GM21381 (cell line): Measurements from ENCODE around the gene MAP3K21.

Experiments
- ATAC-seq: cut with Tn5 transposase; IDR thresholded peaks from one replicate; pipeline ENCODE4 v1.9.1; 2021; ENCODE audit warnings: mild to moderate bottlenecking, moderate library complexity; ENCODE audit not compliant: unreplicated experiment

MAP3K21 gene

DNA sequence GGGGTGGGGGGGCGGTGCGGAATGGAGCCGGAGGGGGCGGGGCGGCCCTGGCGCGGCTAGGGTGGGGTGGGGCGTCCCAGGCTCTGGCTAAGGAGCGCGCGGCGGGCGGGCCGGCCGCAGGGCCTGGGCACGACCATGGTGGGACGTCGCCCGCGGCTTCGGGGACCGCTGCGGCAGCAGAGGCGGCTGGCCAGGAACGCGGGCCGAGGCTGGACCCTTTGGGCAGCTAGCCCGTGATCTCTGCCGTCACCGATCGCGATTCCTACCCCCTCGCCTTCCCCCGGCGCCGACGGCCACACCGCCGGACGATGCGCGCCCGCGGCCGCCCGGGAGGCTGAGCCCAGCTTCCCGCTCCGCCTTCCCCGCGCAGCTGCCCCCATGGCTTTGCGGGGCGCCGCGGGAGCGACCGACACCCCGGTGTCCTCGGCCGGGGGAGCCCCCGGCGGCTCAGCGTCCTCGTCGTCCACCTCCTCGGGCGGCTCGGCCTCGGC, at the start of gene MAP3K21:
TSS of gene MAP3K21 (plus strand) at position 74 of the 491 bp plus-strand sequence. CDS start at position 379, 305 bp downstream.
- peak; percentile 41 for ATAC-seq

DNA sequence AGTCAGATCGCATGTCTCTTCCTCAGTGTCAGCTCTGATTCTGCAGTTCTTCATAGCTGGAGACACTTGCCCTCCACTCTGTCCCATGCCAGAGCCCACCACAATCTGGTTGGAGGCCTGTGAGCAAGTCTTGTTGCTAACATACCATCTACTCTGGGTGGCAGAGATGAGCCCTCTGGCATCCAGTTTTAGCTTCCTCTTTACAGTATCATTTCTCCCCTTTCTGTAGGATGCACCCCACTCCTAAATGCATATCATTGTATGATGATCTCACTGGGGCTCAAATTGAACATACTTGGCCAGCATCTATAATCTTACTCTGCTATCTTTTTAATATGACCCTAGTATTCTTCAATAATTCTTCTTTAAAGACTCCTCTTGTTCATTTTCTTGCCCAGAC, 48.9 kb upstream of the MAP3K21 start:
- ATAC-seq: no peak

DNA sequence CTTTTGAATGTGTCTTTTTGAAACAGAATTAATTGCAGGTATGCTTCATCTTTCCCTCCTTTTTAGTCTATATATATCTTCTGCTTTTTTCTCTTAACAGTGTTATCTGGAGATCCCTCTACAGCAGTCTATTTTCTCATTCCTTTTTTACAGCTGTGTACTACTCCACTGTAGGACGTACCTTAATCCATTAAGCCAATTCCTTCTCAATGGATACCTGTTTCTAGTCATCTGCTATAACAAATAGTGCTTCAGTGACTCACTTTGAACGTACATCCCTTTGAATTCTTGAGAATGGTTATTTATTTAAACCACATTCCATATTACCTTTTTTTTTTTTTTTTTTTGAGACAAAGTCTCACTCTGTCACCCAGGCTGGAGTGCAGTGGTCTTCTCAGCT, 47.6 kb upstream of the MAP3K21 start:
- no peak for ATAC-seq

DNA sequence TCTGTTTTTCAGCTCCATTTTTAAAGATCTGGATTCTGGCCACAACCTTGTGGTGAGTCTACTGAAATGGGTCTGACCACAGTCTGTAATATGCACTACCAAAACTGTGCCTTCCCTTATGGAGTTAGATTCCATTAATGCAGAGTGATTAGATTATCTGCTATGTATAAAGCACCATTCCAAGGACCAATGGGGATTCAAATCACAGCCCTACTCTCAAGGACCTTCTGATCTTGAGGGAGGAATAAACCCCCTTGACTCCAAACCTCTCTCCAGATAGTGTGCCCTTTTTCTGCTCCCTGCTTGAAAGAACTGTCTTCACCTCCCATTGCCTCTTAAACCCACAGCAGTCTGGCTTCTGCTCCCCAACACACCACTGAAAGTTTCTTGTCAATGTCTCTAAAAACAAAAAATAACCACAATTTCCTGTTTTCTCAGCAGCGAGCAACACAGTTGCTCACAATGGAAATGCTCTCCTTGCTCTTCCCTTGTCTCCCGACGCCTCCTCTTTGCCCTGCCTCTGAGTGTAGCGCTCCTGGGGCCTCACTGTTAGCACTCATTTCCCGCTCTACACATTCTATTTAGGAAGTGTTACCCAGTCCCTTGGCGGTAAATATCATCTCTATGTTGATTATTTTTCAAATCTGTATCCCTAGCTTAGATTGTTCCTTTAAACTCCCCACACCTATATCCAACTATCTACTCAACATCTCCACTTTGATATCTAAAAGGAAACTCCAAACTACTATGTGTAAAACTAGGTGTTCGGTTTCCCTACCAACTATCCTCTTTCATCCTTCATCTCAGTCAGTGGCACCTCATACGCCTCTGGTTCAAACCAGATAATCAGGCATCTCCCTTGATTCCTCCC, 45.6 kb upstream of the MAP3K21 start:
- peak; percentile 89 for ATAC-seq

DNA sequence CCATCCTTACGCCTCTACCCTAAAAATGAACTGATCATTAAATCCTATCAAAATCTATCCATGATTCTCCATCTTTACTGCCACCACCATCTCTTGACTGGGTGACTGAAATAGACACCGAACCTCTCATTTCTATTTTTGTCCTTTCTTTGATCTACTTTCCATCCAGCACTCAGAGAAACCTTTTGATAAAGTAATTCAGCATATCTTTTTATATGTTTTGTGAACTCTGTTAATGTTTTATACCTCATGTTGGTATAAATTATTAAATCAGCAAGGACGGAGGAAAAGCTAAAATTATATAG, 45.0 kb upstream of the MAP3K21 start:
- ATAC-seq: no peak

DNA sequence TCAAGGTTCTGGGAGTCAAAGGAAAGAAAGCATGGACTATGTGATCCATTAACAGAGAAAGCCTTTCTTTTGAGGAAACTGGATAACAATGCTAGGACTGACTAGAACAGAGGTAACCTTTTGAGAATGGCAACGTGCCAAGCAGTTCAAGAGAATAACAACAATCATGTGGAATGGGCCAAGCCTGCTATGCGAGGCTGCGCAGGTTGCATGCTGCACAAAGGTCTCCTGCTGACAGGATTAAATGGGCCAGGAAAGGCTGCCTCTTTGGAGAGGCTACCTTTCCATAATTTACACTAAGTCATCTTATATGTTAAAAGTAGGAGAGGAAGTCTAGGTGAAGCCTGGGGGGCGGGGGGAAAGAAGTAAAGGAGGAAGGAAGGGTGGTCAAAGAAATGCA, 37.8 kb upstream of the MAP3K21 start:
- no peak for ATAC-seq

DNA sequence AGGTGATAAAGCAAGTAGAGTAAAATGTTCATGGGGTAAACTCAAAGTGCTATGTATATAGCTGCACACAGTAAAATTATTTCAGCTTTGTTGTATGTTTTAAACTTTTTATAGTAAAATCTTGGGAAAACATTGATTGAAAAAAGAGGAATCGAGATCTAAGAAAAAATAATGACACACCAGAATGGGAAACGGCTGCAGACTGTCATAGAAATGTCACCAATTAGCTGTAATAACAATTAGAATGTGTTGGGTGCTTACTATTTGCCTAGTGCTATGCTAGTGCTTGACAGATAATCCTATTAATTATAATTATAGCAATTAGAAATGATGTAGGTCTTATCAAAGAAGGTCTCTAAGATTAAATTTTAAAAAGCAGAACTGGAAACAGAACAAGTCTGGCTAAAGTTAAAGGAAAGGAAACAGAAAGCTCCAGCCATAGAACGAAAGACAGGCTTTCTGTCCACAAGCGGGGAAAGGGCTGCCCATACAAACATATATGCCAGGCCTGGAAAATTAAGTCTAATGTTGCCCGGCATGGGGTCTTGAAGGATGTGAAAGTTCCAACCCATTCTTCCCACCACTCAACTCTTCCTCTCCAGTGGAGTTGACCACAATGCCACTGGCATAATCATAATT, 37.0 kb upstream of the MAP3K21 start:
- no peak for ATAC-seq

DNA sequence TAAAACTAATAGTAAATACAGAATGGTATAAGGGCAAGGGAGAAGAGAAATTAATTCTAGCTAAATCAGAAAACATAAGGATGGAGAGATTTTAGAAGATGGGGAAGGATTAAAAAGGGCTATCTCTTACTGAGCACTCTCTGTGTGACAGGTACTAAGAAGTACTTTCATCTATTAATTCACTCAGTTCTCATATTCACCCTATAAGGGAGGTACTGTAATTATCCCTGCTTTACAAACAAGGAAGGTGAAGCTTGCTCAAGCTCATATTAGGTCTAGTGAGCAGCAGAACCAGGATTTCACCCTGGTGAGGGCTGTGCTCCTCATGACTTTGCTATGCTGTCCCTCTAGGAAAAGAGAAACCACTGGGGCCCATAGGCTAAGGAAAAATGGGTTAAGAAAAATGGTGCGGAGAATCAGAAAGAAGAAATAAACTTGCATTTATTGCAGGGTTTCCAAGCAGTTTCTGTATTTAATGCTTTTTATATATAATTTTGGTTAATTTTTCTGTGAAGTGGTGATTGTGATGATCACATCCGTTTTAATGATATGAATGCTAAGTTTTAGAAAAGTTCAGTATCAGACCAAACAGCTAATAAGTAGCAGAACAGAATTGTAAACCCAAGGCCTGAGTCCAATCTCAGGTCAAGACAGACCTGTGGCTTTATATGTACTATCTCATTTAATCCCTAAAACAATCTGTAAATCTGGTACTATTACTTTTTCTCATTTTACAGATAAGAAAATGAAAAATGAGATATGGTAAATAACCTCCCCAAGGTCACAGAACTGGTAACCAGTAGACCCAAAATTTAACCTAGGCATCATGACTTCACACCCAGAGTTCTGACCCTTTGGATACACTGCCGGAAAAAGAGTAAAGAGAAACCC, 33.7 kb upstream of the MAP3K21 start:
- ATAC-seq: no peak

DNA sequence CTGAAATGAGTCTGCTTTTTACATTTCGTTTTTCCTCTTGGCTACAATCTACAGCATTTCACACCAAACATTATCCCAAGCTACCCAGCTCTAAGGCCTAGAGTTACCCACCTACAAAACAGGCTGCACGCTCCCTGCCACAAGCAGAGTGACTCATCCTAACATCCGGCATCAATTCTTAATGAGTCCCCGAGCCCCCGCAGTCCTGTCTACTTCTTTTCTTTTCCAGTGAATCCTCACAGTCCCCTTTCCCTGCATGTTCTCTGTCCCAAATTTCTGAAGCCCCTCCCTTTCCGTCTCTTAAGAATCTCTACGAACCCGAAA, 32.6 kb upstream of the MAP3K21 start:
- ATAC-seq: peak; percentile 38

DNA sequence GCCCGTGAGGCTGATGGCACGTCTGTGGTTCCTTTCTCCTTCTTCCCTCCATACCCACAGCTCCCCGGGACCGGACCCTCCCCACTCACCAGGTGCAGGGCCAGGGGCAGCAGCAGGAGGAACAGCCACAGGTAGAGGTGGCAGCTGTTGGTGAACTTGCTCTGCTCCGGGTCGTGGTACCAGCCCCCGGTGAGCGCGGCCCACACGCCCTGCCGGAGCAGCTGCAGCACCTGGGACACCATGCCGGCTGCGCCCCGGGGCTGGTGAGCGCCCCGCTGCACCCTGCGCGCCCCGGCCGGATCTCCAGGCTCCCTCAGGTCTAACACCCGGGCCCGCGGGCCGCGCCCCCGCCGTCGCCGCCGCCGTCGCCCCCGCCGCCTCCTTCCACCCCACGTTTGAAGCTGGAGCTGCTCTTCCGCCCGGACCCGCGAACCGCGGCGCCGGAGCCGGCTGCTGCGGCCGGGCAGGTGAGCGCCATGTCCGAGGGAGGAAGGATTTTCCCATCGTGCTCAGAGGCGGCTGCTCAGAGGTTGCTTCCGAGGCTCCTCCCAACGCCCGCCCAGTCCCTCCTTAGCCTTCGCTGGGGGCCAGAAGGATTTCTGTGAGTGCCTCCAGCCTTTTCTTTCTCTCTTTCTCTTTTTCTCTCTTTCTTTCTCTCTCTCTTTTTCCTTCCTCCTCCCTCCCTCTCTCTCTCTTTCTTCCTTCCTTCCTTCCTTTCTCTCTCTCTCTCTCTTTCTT, 32.1 kb upstream of the MAP3K21 start, which contains the start of gene PCNX2:
TSS of gene PCNX2 (minus strand) at position 489 of the 738 bp plus-strand sequence. CDS start at position 242, 247 bp downstream.
- ATAC-seq: peak; percentile 95

DNA sequence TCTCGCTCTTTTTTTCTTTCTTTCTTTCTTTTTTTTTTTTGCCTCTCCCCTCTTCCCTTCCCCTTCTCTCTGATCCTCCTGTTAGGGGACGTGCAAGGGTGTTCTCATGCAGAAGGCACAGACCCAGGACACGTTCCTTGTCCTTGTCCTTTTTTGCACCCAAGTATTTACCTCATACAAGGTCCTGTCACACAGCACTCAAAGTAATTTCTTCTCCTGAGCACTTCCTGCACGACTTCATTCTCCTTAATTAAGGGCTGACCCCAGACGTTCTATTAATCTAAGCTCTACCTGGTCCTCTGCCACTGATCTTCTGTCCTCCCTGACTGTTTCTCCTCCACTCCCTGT, 31.6 kb upstream of the MAP3K21 start:
- ATAC-seq: no peak

DNA sequence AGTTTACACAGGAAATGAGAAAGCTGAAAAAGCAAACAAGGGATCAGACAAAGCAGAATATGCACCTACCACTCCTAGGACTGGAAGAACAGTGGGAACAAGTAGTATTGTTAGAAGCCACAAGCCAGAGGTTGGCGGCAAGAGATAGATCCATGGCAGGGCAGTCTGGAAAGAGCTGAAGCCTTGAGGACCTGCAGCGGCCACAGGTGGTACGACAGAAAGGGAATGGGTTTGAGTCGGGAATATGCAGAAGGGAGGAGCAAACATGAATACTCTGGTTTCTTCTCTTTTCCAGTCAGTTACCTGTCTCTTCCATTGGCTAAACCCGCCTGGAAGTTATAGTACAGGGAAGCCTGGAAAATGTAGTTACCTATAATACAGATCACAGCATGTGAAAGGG, 28.1 kb upstream of the MAP3K21 start:
- no peak for ATAC-seq

DNA sequence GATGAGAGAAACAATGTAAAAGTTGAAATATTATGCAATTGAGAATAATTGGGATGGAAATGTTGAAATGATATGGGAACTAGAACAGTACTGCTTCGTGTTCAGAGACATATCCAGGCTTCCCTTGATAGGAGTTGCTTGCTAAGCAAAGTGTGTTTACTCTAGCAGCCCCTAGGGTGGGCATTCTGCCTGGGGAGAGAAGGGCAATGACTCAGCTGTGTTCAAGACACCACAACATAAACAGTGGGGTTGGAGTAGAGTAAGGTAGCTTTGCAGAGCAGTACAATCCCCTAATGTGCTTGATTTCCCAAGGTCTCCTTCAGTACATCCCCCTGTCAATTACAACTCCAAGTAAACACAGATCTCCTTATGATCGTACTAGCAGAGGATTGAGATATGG, 27.2 kb upstream of the MAP3K21 start:
- ATAC-seq: no peak

DNA sequence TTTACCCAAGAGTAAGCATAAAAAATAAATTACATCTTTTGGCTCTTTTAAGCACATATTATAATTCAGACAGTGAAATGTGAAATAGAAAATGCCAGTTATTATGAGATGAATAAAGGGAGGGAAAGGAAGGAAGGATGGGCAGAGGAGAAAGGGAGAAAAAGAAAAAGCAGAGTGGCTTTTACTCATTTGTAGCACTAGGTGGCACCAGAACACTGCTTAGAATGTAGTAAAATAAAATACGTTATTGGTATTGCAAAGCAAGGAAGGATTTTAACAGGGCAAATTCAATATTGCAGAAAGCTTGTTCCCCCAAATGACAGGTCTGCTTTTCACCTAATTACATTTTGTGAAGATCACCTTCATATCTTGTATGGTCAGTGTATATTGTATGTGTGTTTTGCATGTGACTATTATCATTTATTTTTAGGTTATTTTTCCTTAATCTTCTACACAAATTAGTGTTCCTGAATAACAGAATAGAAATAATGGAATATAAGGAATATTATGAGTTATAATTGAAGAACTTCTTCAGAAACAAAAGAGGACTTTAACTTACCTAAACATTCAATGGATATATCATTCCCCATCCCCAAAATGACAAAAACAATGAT, 22.9 kb upstream of the MAP3K21 start:
- ATAC-seq: no peak

DNA sequence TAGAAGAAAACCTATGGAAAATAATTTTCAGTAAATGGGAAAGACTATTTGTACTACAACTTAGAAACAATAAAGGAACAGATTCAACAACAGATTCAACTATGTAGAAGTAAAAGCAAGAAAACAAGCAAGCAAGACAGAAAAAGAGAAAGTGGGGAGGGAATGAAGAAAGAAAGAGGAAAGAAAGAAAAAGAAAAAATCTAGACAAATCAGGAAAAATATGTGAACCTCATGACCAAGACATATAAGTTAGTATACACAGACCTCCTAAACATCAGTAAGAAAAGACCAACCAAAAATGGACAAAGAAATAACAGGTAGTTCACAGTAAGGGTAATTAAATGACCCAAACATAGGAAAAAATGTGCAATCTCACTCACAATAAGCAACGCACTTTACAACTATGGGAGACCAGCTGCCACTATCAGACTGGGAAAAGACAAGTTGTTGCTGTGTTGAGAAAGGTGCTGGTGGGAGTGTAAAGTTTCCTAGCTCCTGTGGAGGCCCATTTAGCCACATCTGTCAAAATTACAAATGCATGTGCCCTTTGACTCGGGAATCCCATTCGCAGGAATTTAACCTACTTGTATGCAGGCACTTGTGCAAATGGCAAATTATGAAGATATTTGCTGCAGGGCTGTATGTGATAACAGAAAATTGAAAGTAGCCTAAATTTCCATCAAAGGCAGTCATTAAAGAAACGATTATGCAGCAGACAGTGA, 13.9 kb upstream of the MAP3K21 start:
- no peak for ATAC-seq

DNA sequence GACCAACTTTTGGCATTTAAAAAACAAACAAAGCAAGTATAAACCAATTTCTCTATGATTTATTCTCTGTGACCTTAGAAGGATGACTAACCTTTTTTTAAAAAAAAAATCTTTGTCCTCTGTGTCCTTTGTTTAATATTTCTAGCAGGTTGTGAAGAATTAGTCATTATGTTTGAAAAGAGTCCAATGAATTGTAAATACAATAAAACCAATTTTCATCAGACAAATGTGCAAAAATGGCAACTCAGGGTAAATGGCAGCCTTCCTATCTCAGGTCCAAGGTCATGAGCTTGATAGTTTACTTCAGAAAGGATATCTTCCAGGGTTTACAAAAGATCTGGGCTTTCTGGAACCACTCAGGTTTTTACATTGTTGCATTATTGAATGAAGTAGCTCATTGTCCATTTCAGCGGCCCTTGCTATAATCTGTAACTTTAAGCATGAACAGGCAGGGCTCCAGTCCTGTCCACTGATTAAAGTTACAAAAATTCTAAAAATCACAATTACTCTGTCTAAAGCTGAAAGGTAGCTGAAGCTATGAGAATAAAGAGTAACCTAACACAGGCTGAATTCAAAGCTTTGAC, 11.7 kb upstream of the MAP3K21 start:
- ATAC-seq: no peak

DNA sequence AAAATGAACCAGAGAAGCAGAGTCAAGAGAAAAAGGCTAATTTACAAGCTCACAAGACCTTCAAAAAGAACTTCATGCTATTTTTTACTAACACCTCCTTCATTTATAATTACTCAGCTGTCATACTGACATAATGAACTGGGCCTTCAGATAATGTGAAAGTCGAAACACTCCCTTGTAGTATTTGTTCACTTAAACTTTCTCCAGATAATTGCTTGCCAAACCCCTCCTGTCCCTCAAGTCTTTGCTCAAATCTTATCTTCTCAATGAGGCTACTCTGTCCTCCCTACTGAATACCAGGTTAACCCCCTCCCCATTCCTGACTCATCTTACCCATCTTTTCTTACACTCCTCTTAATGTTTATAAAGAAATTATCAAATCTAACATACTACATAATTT, 11.1 kb upstream of the MAP3K21 start:
- ATAC-seq: no peak

DNA sequence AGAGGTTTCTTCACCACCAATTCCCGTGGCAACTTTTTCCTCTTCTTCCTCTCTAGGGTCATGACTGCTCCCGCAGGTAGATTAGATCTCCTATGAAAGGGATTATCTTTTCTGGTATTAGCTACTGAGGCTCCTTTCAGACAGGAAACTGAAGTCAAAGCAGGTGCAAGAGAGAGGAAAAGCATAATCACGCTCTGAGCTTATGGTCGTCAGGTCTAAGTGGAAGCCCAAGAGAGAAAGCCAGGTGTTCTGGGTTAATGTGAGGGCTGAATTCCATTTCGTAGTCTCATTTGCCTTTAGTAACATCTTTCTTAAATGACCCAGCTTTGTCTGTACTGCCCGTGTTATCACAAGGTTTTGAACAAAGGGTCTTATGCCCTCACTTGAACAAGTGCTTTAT, 8.3 kb upstream of the MAP3K21 start:
- ATAC-seq: no peak

DNA sequence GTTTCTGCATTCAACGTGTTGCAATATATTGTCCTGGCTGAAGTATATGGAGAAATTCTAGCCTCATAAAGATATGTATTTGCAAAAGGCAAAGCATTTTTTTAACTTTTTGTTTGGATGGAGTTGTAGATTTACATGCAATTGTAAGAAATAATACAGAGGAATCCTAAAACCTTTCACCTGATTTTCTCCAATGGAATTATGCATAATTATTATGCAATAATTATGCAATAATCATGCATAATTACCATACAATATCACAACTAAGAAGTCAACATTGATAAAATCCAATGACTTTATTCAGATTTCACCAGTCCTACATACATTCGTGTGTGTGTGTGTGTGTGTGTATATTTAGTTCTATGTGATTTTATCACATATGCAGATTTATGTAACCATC, 7.5 kb upstream of the MAP3K21 start:
- no peak for ATAC-seq
